Activated CD4-positive, alpha-beta memory T cell treated with anti-CD3 and anti-CD28 coated beads for 36 hours (primary cell): ENCODE results near the gene BCAR1. TPM values are rescaled to one million over a fixed set of nuclear protein-coding genes. Genes with fewer than 3 reads are reported as not detected.
"Not testable (repeated sequence)": the region's sequence is repeated elsewhere in the genome, so short reads cannot be mapped to it uniquely, and the experiment has no call there.

Experiments used
- CTCF ChIA-PET: fragments of 350-600 bp; sonication (Branson Sonifier 250); formaldehyde crosslinking; loops from one replicate; lab custom pipeline; 2021; ENCODE audit warnings: antibody characterized with exemption, inconsistent platforms; lab: Charles Lee
- POLR2A ChIA-PET: fragments of 350-600 bp; sonication (Branson Sonifier 250); formaldehyde crosslinking; loops from one replicate; lab custom pipeline; 2021; ENCODE audit warnings: antibody characterized with exemption; lab: Charles Lee
- DNase-seq: peaks from one replicate; pipeline ENCODE4 v3.0.0-alpha.2; 2020
- H3K27ac Mint-ChIP-seq: one replicate; pipeline ENCODE4 v1.8.0; 2021; ENCODE audit warnings: mixed read lengths
- H3K27me3 Mint-ChIP-seq: one replicate; pipeline ENCODE4 v1.8.0; 2021; ENCODE audit warnings: mixed read lengths
- H3K36me3 Mint-ChIP-seq: one replicate; pipeline ENCODE4 v1.8.0; 2021; ENCODE audit warnings: mixed read lengths
- H3K4me1 Mint-ChIP-seq: one replicate; pipeline ENCODE4 v1.8.0; 2021; ENCODE audit warnings: low read depth, mixed read lengths
- H3K4me3 Mint-ChIP-seq: one replicate; pipeline ENCODE4 v1.8.0; 2021; ENCODE audit warnings: mild to moderate bottlenecking, mixed read lengths
- H3K9me3 Mint-ChIP-seq: one replicate; pipeline ENCODE4 v1.8.0; 2021; ENCODE audit warnings: mixed read lengths
- intact Hi-C: fragments of 100-400 bp; cut with micrococcal nuclease; formaldehyde crosslinking; loops from one replicate; pipeline ENCODE4 v1.15.1; 2023
- total RNA-seq, 2 experiments: library from RNA; stranded (reverse); gene quantifications; one replicate each; pipeline ENCODE4 v1.2.3, GENCODE V29; 2021

BCAR1 gene
- total RNA-seq, 2 experiments from 2014 or later, result 0.78 to 1.1 TPM

DNA sequence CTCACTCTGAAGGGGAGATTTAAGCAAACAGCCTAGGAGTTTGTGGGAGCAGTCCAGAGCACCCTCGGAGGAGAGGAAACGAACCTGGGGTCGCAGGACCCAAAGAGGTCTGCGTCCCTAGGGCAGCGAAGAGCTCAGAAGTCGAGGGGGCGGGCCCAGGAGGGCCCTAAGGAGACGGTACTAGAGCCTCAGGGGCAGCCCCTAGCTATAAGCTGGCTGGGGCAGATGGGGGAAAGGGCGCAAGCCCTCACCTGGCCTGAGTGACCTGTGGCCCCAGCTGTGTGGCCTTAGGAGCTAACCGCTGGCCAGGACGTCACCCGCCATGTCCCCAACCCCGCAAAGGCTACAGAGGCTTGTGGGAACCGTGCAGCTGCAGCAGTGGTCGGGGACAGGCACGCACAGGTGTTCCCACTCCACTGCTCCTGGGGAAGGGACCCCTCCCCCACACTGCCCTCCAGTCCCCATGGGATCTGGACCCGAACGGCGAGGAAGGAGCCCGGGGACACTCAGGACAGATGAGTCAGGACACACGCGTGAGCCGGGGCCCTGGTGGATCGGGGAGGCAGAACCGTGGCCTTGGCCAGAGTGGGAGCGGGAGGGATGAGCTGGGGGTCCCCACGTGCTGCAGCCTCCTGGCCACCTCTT lies 42.4 kb downstream of the BCAR1 start:
- DNase-seq, result no peak
- H3K27ac Mint-ChIP-seq, result no peak overlapping the region
- no peak overlapping the region for H3K4me3 Mint-ChIP-seq
- H3K36me3 Mint-ChIP-seq, result no peaks in the 10 kb centered on the region
- no peaks in the 10 kb centered on the region for H3K4me1 Mint-ChIP-seq
- ChIA-PET POLR2A (no interaction called here), CTCF (interaction anchor here (1.0 to 1.6 kb wide), 2 partner anchors 9 to 24 kb away, joined by 3 to 6 read pairs; no protein-coding TSS in a partner anchor)
- intact Hi-C loops, result no loop called here
- no peaks in the 10 kb centered on the region for H3K9me3 Mint-ChIP-seq
- H3K27me3 Mint-ChIP-seq, result no peaks in the 10 kb centered on the region

DNA sequence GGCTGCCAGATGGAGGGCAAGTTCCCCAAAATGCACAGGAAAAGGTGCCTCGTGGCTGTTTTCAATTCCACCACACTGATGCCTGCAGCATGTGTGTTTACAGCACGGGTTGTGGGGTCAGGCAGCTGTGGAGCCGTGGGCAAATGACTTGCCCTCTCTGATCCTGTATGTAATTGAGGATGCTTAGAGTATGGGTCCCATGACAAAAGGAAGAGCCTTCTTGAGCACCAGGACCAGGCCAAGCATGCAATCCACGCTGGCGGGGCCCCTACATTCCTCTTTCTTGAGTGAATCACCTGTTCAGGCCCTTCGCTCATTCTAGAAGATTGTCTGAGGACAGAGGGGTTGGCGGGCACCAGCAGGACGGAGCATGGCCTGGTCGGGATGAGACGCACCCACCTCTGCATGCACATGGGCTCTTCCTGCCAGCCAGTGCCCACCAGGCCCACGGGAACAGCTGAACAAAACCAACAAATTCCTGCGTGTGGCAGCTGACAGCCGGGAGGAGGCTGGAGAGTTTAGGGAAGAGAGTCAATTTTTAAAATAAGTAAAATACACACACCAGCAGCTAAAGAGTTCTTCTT lies 43.1 kb downstream of the BCAR1 start:
- Mint-ChIP-seq H3K27me3 (no peaks in the 10 kb centered on the region), H3K27ac (no peak overlapping the region), H3K4me3 (no peak overlapping the region), H3K9me3 (no peaks in the 10 kb centered on the region), H3K4me1 (no peaks in the 10 kb centered on the region), H3K36me3 (no peaks in the 10 kb centered on the region)
- intact Hi-C loops, result no loop called here
- no peak for DNase-seq
- CTCF ChIA-PET, result interaction anchor here (1.0 to 1.6 kb wide), 2 partner anchors 9 to 25 kb away, joined by 3 to 6 read pairs; no protein-coding TSS in a partner anchor
- POLR2A ChIA-PET, result no interaction called here

DNA sequence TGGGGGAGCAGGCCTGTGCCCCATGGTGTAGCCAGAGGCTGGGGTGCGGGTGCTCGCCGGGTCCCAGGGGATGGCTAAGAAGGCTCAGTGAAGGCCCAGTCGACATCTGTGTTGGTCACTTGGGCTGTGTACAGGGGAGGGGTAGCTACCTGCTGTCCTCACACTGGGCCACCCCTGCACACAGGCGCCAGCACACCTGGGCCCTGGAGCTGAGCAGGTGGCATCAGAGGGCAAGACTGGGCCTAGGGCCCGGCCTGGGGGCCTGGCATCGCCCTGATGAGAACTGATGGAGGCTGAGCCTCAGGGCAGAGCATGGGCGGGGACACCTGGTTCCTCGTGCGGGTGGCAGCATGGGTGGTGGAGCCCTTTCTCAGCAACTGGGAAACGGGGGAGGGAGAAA lies 43.6 kb downstream of the BCAR1 start:
- CTCF ChIA-PET, result interaction anchor here (1.0 to 1.6 kb wide), 2 partner anchors 8 to 26 kb away, joined by 3 to 6 read pairs; no protein-coding TSS in a partner anchor
- Mint-ChIP-seq H3K4me1 (no peaks in the 10 kb centered on the region), H3K36me3 (no peaks in the 10 kb centered on the region), H3K27me3 (no peaks in the 10 kb centered on the region), H3K27ac (no peak overlapping the region), H3K4me3 (no peak overlapping the region), H3K9me3 (no peaks in the 10 kb centered on the region)
- POLR2A ChIA-PET, result no interaction called here
- no peak for DNase-seq
- intact Hi-C loops, result no loop called here

DNA sequence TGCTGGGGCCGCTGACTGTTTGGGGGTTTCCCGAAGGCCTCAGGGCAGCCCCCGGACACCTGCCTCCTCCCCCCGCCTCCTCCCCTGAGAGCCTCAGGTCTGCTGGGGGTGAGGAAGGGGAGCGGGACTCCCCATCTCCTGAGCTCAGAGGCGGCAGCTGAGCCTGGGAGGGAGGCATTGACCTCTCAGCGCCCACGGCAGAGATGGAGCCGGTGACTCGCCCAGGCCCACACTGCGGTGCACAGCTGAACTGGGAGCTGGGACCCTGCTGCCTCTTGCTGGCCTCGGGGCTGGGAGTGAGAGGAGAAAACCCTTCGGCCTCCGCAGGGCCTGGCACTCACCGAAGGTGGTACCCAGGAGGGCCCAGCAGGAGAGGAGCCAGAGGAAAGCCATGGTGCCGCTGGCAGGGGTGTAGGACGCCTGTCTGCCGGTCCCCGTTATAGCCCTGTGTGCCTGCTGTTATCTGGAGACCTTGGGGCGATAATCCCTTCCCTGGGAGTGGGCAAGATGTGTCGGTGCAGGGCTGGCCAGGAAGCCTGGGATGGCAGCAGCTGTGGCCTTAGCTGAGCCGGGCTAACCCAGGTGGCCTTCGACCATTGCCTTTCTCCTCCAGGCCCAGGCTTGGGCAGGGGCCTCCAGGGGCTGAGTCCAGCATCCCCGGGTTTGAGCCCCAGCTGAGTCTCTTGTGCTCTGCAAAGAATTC lies 44.5 kb downstream of the BCAR1 start, which contains the start of gene CTRB2:
CTRB2 (minus strand) TSS at position 413 of the 703 bp plus-strand sequence; CDS start at position 393, 20 bp downstream.
- no peak within 1 kb of the TSS for H3K27ac Mint-ChIP-seq
- no peaks in the 10 kb centered on the region for H3K27me3 Mint-ChIP-seq
- ChIA-PET CTCF (no interaction called here), POLR2A (no interaction called here)
- H3K36me3 Mint-ChIP-seq, result no peaks in the 10 kb centered on the region
- no peak for DNase-seq
- H3K4me3 Mint-ChIP-seq, result no peak within 1 kb of the TSS
- H3K9me3 Mint-ChIP-seq, result no peaks in the 10 kb centered on the region
- intact Hi-C loops, result no loop called here
- no peaks in the 10 kb centered on the region for H3K4me1 Mint-ChIP-seq

DNA sequence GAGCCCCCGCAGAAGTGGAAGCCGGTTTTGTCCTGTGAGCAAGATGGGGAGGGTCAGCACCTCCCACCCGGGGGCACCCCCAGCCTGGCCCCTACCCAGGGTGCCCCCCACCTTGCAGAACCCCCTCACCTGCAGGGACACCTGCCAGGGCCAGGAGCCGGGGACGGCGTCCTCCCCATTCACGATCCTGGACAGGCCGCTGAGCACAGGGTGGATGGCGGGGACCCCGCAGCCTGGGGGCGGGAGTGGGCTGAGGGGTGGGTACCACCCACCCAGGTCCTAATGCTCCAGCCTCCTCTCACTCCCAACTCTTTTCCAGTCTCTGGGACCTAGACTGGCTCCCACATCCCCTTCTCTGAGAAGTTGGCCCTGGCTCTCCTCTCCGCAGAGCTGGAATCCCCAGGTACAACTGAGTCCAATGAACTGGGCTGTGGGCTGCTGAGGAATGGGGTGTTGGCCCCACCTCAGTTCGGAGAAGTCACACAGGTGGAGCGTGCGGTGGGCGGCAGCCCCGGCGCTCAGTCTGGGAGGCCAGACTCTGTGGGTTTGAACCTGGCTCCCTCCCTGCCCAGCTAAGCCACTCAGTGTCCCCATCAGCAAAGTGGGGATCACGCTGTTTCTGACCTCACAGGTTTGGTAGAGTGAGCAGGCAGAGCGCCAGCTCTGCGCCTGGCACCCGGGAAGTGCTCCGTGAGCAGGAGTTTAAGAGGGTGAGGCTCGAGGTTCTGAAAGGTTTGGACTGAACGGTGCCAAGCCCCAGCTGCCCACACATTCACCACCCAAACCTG lies 45.3 kb downstream of the BCAR1 start:
- intact Hi-C loops, CTCF ChIA-PET, DNase-seq, H3K4me1 Mint-ChIP-seq, H3K27ac Mint-ChIP-seq, H3K9me3 Mint-ChIP-seq, H3K4me3 Mint-ChIP-seq, H3K27me3 Mint-ChIP-seq, H3K36me3 Mint-ChIP-seq, POLR2A ChIA-PET: not testable (repeated sequence)

DNA sequence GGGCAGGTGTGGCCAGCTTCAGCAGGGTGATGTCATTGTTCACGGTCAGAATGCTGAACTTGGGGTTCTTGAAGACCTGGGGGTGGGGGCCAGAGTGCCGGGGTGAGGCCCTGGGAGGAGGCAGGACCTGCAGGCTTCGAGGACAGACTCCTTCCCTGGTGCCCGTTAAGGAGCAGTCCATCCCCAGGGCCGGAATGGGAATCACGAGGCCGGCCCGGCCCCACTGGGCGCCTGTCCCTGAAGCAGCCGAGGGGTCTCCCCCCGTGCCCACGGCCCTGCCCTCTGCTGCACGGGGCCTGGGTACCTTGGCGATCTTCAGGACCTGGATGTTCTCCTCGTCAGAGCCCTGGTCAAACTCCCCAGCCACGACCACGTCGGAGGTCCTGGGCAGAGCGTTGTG lies 46.0 kb downstream of the BCAR1 start:
- H3K27ac Mint-ChIP-seq, H3K9me3 Mint-ChIP-seq, H3K27me3 Mint-ChIP-seq, DNase-seq, H3K4me1 Mint-ChIP-seq, POLR2A ChIA-PET, H3K4me3 Mint-ChIP-seq, CTCF ChIA-PET, H3K36me3 Mint-ChIP-seq, intact Hi-C loops: not testable (repeated sequence)

DNA sequence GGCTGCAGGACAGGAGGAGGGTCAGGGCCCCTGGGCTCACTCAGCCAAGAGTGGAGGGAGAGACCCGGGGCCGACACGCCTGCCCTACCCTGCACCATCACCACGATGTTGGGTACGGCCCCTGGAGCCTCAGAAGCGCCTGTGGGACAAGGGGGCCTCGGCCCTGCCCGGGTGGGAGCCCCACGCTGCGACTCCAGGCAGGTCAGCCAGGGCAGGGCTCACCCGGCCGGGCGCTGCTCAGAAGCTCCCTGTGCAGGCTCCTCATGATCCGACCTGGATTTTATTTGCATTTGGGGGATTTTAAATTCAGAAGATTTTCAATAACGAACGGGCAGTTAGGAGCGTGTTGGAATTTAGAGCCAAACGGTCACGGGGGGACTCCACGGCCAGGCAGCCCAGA lies 46.5 kb downstream of the BCAR1 start:
- DNase-seq, H3K9me3 Mint-ChIP-seq, H3K4me3 Mint-ChIP-seq, H3K36me3 Mint-ChIP-seq, H3K4me1 Mint-ChIP-seq, POLR2A ChIA-PET, H3K27ac Mint-ChIP-seq, H3K27me3 Mint-ChIP-seq, CTCF ChIA-PET, intact Hi-C loops: not testable (repeated sequence)

DNA sequence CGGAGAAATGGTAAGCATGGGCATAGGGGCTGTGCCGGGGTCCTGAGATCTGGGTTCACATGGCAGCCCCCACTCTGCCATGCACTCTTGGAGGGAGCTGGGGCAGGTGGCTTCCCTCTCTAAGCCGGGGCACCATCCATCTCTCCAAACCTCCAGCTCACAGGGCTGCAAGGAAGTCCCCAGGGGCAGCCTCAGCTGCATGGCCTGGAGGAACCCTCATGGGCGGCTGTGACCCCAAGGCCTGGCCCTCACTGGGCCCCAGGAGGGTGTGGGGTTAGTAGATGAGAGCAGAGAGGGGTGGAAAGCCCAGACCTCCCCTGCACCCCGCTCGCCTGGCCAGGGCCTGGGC lies 47.0 kb downstream of the BCAR1 start:
- ChIA-PET CTCF (no interaction called here), POLR2A (no interaction called here)
- H3K4me1 Mint-ChIP-seq, result peaks cover 7% of the 10 kb centered on the region
- H3K9me3 Mint-ChIP-seq, result no peaks in the 10 kb centered on the region
- intact Hi-C loops, result no loop called here
- H3K36me3 Mint-ChIP-seq, result no peaks in the 10 kb centered on the region
- no peak for DNase-seq
- no peak overlapping the region for H3K27ac Mint-ChIP-seq
- H3K27me3 Mint-ChIP-seq, result no peaks in the 10 kb centered on the region
- H3K4me3 Mint-ChIP-seq, result no peak overlapping the region

DNA sequence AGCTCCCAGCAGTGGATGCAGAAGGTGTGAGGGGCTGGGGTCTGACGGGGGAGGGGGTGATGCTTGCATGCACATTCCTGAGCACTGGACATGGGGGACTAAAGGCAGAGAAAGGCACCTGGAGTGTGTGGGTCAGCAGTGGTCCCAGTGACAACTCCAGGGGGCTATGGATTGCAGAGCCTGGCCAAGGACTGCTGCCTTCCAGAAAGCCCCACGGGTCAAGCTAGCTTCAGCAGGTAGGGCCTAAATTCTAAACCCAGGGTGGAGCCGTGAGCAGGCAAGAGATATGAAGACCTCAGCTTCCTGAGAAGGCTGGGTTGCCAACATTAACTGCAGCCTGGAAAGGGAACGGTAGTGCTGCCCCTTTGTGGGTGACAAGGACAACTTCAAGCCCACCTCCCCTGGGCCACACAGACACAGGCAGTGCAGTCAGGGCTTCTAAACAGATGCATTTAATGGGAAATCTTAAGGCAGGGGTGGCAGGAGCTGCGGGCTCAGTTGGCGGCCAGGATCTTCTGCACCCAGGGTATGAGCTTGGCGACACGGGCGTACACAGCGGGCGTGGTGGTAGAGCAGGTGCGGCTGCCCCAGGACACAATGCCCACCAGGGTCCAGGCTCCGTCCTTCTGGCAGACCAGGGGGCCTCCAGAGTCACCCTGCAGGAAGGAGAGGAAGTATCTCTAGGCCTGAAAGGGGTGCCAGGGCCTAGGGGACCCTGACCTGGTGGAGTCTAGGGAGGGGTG lies 47.6 kb downstream of the BCAR1 start:
- Mint-ChIP-seq H3K36me3 (no peaks in the 10 kb centered on the region), H3K4me1 (peaks cover 9% of the 10 kb centered on the region), H3K4me3 (no peak overlapping the region), H3K27me3 (no peaks in the 10 kb centered on the region), H3K27ac (no peak overlapping the region), H3K9me3 (no peaks in the 10 kb centered on the region)
- intact Hi-C loops, result no loop called here
- no peak for DNase-seq
- POLR2A ChIA-PET, result no interaction called here
- CTCF ChIA-PET, result no interaction called here

DNA sequence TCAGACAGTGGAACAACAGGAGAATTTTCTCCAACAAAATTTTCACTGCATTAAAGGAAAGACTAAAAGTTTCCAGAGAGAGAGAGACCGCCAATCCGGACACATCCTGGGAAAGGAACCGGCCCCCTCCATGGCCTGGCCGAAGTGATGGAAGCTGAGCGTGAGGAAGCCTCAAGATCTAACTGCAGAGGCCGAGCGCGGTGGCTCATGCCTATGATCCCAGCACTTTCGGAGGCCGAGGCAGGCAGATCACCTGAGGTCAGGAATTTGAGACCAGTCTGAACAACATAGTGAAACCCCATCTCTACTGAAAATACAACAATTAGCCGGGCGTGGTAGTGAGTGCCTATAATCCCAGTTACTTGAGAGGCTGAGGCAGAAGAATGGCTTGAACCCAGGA lies 48.3 kb downstream of the BCAR1 start:
- ChIA-PET POLR2A (no interaction called here), CTCF (no interaction called here)
- H3K27me3 Mint-ChIP-seq, result peaks cover 4% of the 10 kb centered on the region
- intact Hi-C loops, result no loop called here
- no peak overlapping the region for H3K27ac Mint-ChIP-seq
- H3K9me3 Mint-ChIP-seq, result no peaks in the 10 kb centered on the region
- H3K36me3 Mint-ChIP-seq, result no peaks in the 10 kb centered on the region
- H3K4me3 Mint-ChIP-seq, result no peak overlapping the region
- H3K4me1 Mint-ChIP-seq, result peaks cover 9% of the 10 kb centered on the region
- DNase-seq, result no peak

DNA sequence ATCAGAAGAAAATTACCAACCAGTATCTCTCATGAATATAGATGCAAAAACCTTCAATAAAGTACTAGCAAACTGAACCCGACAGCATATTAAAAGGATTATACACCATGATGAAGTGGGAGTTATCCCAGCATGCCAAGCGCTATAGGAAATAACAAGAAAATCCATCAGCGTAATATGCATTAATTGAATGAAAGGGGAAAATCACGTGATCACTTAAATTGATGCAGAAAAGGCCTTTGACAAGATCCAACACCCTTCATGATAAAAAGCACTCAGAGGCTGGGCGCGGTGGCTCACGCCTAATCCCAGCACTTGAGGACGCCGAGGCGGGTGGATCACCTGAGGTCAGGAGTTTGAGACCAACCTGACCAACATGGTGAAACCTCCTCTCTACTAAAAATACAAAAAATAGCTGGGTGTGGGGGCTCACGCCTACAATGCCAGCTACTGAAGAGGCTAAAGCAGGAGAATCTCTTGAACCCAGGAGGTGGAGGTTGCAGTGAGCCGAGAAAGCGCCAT lies 49.3 kb downstream of the BCAR1 start:
- Mint-ChIP-seq H3K9me3 (no peaks in the 10 kb centered on the region), H3K36me3 (no peaks in the 10 kb centered on the region), H3K27me3 (peaks cover 10% of the 10 kb centered on the region), H3K4me1 (peaks cover 9% of the 10 kb centered on the region), H3K4me3 (no peak overlapping the region), H3K27ac (no peak overlapping the region)
- no peak for DNase-seq
- intact Hi-C loops, result no loop called here
- POLR2A ChIA-PET, result no interaction called here
- CTCF ChIA-PET, result interaction anchor here (1.4 to 3.1 kb wide), 2 partner anchors 32 to 183 kb away, joined by 5 to 45 read pairs; no protein-coding TSS in a partner anchor
